ENCODE data around the gene NKD2.

The NKD2 gene

GRCh38 chr5:962801-963200 is 45.8 kb upstream of the NKD2 start:
- no peak for DNase-seq (ENCODE audit: extremely low read depth, low read depth)
- no peak for TF ChIP-seq CTCF (IDR thresholded peaks at IDR 0.05; ENCODE audit: low read depth, low read length)

- DNase-seq (ENCODE audit: extremely low read depth, low read depth) = no peak
- no peak for TF ChIP-seq CTCF (IDR thresholded peaks at IDR 0.05; ENCODE audit: low read depth, low read length)
These were observed 45.3 kb upstream of the NKD2 start for GRCh38 chr5:963310-963672.

GRCh38 chr5:963673-964531 is 44.7 kb upstream of the NKD2 start:
- TF ChIP-seq CTCF (IDR thresholded peaks at IDR 0.05; ENCODE audit: low read depth, low read length) = no peak
- DNase-seq (ENCODE audit: extremely low read depth, low read depth) = peak; percentile 91

- no peak for TF ChIP-seq CTCF (IDR thresholded peaks at IDR 0.05; ENCODE audit: low read depth, low read length)
- no peak for DNase-seq (ENCODE audit: extremely low read depth, low read depth)
These were observed 43.8 kb upstream of the NKD2 start for GRCh38 chr5:964821-965220.

GRCh38 chr5:965604-966344 is 42.8 kb upstream of the NKD2 start:
- no peak for TF ChIP-seq CTCF (IDR thresholded peaks at IDR 0.05; ENCODE audit: low read depth, low read length)
- no peak for DNase-seq (ENCODE audit: extremely low read depth, low read depth)

GRCh38 chr5:966345-966710 is 42.3 kb upstream of the NKD2 start:
- no peak for TF ChIP-seq CTCF (IDR thresholded peaks at IDR 0.05; ENCODE audit: low read depth, low read length)
- no peak for DNase-seq (ENCODE audit: extremely low read depth, low read depth)

- DNase-seq (ENCODE audit: extremely low read depth, low read depth) = no peak
- no peak for TF ChIP-seq CTCF (IDR thresholded peaks at IDR 0.05; ENCODE audit: low read depth, low read length)
These were observed 41.7 kb upstream of the NKD2 start for GRCh38 chr5:966941-967340.

All from AG09319 (cell line).